RCC 7860 (cell line): Measurements from ENCODE around the gene C19orf47.

Experiments used
- DNase-seq: peaks from one replicate; pipeline ENCODE4 v3.0.0-alpha.2; 2015; ENCODE audit warnings: low spot score
- FAIRE-seq: peaks from 2 replicates; lab custom pipeline; 2012; peaks lifted over from hg19 to GRCh38; lab: Jason Lieb, UNC

C19orf47 gene

DNA sequence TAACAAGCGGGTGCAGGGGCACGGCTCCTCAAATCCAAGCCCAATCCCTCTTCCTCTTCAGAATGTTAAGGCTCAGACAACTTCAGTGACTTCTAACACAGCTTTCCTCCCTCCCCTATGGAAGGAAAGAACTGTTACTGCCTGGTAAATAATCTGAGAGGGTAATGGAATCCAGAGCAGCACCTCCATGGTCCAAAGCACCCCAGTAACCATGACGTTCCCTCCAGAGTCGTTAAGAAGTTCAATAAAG is 64.0 kb downstream of the C19orf47 start:
- no peak for FAIRE-seq

DNA sequence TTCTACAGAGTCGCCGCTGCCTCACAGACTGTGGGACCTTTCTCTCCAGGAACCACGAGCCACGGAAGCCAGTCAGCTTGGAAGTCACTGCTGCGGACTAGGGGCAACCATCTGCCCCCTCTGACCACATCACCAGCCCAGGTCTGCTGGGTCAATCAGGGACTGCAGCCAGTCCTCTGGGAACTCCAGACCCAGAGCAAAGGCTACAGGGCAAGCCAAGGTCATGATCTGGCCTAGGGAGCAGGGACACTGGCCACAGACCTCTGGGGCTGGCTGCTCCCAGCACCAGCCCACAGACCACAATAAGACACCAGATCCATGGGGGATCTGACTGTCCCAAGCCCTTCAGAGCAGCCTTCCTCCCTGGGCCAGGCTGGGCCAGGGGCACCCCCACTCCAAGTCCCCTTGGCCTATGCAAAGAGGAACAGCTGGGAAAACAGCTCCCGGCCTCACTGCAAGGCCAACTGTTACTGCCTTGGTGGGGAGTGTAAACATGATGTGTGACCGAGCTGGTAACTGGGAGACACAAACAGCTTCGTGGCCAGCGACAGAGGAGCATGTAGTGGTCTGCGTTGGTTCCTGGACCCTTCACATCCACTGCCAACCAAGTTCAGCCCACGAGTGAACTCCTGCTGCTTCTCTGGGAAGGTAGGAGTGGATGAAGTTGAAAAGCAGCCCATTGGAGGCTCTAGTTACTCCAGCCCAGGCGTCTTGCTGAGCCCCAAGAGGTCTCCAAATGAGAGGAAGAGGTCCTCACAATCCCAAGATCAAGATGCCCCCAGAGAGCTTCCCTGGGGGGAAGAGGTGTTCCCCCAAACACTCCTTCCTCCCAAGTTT is 64.6 kb downstream of the C19orf47 start:
- no peak for FAIRE-seq

More for the DNA sequence above, 64.0 kb downstream of the C19orf47 start:
- DNase-seq = no peak

DNA sequence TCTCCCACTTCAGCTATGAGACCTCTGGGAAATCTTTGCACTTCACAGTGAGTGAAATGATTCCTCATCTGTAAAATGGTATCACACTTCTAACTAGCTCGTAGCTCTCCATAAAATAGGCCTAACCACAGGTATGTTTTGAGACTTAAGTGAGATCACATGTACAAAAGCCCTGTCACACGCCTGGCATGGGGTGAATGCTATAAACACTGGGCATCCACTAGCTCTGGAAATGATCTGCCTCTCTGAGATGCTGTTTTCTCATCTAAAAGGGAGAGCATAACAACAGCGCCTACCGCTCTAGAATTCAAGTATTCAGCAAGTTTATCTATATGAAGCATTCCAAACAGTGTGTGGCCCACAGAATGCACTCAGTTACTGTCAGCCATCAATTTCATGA is 65.3 kb downstream of the C19orf47 start:
- FAIRE-seq = no peak

More for the DNA sequence above, 64.6 kb downstream of the C19orf47 start:
- no peak for DNase-seq

DNA sequence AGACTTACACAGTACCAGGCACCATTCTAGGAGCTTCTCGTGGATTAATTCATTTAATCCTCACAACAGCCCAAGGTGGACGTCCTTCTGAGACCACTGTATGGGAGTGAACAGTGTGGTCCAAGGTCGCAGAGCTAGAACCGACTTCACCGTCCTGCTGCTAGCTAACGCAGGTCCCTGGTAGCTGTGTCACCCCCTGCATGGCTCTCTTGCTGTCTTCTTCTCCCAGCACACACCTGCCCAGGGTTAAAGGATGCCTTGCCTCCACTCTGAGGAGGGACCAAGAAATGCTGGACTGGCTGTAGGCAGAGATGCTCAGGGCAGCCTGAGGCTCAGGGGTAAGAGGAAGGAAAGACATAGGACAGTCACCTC is 66.0 kb downstream of the C19orf47 start:
- FAIRE-seq = no peak

More for the DNA sequence above, 65.3 kb downstream of the C19orf47 start:
- DNase-seq = no peak

DNA sequence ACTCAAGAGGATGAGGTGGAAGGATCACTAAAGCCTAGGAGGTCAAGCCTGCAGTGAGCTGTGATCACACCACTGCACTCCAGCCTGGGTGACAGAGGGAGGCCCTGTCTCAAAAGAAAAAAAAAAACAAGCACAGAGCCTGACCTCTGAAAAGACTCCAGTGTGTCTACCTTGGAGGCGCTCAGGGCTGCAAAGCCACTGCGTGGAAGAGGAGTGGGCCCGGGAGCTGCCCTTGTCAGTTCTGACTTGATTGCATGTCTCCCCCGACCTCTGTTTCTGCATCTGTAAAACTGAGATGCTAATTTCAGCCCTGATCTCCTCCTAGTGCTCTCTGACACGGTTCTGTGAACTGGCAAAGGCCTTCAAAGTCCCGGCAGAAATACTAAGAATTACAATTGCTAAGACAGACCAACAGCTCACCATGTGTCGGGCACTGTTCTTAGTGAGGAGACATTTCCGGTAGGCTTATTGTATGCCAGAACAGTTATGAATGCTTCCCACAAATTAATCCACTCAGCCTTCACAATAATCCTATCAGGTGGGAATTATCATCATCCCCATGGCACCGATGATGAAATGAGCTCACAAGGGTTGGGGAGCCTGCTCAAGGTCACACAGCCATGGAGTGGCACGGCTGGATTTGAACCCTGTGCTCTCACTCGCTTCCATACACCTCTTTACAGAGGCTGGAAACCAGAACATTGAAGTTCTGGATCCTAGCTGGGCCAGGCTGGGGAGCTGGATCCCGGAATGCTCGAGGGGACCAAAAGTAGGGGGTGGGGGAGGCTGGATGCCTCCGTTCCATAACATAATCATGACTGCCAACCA is 66.6 kb downstream of the C19orf47 start:
- DNase-seq (no peak), FAIRE-seq (no peak)

More for the DNA sequence above, 66.0 kb downstream of the C19orf47 start:
- DNase-seq = no peak

DNA sequence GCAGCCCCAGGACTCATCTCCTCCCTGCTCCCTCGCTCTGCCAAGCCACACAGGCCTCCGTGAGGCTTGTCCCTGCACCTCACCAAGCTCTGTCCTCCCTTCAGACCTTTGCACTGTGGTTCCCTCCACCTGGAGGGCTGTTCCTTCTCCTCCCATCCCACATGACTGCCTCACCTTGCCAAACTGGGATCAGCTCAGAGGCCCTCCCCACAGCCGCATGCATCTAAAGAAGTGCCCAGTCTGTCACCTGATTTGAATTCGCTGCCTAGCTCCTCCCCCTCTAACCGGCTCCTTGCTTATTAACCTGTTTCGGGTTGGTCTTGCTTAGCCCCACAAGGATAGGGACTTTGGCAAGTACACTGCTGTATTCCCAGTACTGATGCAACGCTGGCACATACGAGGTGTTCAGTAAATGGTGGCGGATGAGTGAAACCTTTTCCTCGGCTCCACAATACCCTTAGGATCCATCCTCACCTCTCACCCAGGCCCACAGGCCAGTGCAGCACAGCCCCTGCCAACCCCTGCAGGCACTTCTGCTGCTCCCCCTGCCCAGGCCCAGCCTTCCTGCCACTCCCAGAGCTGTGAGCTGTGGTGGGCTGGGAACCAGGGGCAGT is 67.5 kb downstream of the C19orf47 start:
- FAIRE-seq = no peak
- no peak for DNase-seq

DNA sequence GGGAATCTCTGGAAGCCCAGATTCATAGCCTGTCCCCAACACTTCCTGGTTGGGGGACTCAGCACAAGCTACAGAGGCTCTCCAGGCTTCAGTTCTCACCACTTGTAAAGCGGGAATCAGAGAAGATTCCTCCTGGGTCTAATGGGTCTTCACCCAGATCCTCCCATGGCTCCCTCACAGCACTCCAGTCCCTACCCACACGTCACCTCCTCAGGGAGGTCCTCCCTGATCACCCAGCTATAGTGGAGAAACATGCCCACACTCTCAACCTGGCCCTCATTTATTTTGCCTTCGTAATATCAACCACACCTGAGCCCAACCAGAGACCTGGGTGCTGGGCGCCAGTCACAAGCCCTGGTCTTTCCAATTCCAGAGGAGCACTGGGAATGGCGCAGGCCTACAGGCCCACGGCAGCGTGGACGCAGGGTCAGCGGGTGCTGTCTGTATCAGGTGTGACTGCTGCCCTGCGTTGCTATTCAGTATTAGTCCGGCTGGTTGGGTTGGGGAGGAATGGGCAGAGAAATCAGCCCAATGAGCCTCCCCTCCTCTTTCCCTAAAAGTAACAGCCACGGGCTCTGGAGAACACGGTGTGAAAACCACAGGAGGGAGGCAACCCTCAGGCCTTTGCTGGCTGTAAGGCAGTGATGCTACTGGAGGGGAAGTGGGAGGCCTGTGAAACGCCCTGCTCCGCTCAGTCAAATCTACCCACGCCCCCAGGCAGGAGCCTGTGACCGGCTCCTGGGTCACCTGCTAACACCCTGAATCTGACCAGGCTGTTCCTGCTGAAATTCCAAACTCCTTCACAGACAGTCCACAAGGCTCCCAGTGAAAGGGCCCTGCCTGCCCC is 68.2 kb downstream of the C19orf47 start:
- no peak for FAIRE-seq
- DNase-seq = no peak

DNA sequence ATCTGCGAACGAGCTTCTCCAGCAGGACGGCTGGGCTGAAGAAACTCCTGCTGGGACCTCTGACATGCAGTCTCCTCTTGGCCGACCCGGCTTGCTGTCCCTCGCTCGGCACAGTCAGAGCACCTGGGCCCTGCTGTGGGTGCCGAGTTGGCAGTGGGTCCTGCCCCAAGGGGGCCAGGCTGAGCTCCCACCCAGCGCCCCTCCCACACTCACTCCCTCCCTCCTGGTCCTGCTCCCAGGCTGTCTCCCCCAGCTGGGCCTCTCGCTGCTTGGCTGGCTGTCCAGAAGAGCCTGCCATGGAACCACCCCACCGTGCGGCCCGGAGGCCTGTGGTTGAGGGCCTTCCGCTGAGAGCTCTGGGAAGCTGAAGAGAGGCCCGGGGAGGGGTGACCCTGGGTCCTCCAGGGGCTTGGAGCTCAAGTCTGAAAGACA is 69.1 kb downstream of the C19orf47 start:
- no peak for FAIRE-seq

DNA sequence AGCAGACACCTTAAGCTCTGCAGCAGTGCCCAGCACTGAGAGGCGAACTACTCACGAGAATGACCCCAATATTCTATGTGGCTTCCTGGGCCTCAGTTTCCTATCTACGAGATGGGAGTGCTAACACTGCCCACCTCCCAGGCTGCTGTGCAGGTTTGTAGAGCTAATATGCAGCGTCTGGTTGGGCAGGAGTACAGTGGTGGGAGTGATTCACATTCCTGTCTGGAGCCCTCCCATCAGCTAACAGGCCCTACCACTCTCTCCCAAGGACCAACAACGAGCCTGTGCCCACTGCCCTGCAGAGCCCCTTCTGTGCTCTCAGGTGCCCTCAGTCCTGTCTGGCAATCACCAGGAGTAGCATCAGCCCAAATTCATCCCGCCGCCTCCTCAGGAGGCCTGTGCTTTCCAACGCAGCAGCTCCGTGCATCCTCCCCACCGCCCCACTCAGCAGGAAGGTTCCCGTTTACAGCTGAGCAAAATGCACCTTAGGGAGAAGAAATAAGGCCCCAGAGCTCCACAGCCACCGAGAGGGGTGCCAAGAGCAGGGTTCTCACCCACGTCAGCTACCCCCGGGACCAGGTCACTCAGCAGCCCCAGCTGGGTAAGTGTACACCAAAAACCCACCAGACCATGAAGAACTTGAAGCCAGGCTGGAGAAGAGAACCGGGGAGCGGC is 69.7 kb downstream of the C19orf47 start:
- FAIRE-seq (no peak), DNase-seq (no peak)

More for the DNA sequence above, 69.1 kb downstream of the C19orf47 start:
- no peak for DNase-seq

DNA sequence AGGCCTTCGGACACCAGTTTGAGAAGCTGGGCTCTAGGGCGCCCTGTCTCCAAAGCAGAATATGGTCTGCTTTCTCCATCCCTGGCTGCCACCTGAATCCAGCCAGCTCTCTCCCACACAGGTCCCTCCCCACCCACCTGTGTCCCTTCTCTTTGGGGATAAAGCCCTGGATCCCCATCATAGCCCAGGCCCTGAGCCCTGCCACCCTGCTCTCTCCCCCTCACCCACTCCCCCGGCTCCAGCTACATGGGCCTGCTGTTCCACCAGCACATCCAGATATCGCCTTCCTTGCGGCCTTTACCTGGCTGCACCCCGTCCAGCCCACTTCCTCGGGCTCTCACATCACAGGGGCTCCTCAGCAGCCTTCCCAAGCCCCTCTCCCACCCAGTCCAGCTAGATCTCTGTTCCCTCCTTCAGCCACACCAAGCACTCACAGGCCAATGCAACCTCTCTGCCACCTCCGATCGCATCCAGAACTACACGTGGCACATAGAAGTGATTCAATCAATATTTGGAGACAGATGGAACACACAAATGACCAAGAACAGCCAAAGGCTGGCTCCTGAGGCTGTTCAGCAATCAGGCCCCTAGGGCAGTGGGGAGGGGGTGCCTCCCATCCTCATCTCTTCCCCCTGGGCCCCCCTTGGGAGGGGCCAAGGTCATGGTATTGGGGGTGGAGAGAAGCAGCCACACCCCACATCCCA is 70.7 kb downstream of the C19orf47 start:
- no peak for DNase-seq
- FAIRE-seq = no peak

DNA sequence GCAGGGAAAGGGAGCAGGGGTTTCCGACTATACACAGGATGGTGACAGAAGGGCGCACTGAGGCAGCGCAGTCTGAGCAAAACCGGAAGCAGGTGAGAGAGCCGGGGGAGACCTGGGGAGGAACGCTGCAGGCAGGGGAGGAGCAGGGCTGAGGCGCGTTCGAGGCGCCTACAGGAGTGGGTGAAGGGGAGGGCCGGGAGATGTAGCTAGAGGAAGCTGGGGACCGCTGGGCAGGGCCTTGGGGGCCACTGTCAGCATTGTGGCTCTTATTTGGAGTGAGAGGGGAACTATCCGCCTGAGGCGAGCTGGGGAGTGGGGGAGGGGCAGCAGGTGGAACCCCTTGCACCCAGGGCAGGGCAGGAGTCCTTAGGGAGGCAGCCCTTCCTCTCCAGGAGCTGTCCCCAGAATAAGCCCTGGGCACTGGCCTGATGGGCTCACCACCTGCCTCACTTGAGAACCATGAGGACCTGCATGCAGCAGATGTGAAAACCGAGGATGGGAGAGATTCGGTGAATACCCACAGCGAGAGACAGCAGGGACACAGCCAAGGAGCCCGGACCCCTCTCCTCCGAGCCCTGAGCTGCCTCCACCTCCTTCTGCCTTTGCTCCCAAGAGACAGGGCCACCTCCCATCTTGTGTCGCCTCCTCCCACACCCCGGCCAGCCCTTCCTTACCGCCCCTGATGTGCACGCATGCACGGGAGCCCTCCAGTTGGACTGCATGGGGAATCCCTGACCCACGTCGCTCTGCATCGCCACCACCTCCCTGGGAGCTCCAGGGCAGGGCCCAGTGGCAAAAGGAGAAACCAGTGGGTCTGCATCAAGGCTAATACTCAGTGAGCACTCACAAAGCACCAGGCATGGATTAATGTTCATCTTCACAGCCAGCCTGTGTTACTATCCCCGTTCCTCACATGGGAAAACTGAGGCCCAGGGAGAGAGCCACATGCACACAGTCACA is 73.3 kb downstream of the C19orf47 start:
- DNase-seq (no peak), FAIRE-seq (no peak)

DNA sequence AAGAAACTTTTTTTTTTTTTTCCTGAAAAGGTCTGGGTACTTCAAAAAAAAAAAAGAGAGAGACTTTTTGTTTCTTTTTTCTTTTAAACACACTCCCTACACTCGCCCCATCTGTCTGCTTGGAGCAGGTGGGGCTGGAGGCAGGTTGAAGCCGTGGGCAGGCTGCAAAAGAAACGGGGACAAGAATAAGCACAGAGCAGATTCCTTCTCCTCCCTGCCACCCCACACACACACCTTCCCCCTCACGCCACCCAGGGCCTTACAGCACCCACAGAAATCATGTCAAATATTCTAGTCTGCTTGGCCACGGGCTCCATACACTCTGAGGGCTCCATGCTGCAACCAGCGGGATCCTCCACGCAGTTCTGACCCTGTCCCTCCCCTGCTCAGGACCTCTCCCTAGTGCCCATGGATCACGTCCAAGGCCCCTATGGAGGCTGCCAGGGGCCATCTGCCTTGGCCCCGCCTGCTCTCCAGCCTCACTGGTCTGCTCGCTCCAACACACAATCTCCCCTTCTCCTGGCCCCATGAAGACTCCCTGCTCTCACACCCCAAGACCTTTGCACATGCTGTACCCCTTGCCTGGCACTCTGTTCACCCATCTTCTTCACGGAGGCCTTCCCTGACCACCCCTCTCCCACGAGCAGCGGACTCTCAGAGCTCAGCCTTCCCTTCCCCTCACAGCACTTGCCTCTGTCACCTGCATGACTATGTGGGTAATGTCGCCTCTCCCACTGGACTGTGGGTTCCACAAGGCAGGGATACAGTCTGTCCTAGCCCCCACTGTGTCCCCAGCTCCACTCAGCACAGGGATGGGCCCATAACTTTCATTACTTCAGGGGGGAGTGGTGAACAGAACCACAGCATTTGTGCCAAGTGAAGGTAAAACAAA is 74.5 kb downstream of the C19orf47 start:
- FAIRE-seq (no peak), DNase-seq (no peak)

DNA sequence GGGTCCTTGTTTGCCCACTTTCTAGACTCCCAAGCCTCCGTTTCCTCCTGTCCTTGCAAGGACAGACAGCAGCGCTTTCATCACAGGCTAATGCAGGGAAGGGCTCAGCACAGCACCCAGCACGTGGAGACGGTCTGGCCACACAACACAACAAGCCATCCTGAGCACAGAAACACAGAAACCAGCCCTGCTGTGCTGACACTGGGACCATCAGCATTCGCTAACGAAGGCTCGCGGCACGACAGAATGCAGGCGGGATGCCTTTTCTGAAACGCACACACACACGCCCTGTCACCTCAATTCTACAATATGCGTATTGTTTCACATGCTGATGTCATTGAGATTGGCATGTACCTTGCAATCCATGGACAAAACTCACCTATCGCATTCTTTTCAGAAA is 75.9 kb downstream of the C19orf47 start:
- FAIRE-seq = no peak
- DNase-seq = no peak

DNA sequence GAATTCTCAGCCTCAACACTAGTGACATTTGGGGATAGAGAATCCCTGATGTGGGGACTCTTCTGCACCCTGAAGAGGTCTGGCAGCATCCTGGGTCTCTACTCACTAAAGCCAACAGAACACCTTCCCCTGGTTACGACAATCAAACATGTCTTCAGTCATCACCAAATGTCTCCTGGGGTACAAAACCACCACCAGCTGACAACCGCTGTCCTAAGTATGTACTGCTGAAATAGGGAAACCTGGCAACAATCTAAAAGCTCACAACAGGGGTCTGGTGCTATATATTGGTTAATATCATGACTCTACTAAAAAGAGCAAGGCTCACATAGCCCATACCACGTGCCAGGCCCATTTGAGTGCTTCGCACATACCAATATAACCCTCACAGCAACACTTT is 76.5 kb downstream of the C19orf47 start:
- DNase-seq = no peak
- FAIRE-seq = no peak

DNA sequence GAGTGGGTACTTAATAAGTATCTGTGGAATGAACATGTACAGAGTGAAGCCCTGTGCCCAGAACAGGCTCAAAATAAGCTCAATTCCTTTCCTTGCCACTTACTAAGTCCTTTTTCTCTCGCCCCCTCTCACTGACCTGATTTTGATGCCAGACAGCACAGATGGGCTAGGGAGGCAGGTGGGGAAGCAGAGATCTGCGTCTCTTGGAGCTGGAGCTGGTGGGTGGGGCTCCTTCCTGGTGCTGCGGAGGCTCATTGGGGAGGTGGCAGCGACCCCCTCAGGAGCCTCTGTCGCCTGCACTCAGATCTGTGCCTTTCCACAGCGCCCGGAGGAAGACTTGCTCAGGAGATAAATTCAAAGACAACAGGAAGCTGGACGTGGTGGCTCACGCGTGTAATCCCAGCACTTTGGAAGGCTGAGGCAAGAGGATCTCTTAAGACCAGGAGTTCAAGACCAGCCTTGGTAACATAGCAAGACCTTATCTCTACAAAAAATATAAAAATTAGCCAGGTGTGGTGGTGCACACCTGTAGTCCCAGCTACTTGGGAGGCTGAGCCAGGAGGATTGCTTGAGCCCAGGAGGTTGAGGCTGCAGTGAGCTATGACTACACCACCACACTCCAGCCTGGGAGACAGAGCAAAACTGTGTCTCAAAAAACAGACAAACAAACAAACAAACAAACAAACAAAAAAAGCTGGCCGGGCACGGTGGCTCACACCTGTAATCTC is 77.7 kb downstream of the C19orf47 start:
- FAIRE-seq (no peak), DNase-seq (no peak)
